HCT116 (cell line): ENCODE results near the gene PRDX3. TPM values are rescaled to one million over a fixed set of nuclear protein-coding genes. Genes with fewer than 3 reads are reported as not detected.
A peak's percentile ranks its signal among the peaks of the same experiment; 100 is the strongest.

Experiments
- ATAC-seq: fragments of 200-7000 bp; cut with Tn5 transposase; 2 replicates; pipeline ENCODE4 v1.9.1; 2020; ENCODE audit warnings: mild to moderate bottlenecking, moderate library complexity
- BruUV-seq: library from RNA; stranded (reverse); fragments of 400-500 nt; replicated peaks from 2 replicates; lab custom pipeline; 2021; lab: Mats Ljungman, UMichigan
- CTCF ChIA-PET: fragments of 300-600 bp; sonication (Branson Sonifier 250); formaldehyde crosslinking; loops from one replicate; lab custom pipeline; 2021; ENCODE audit warnings: antibody characterized with exemption; lab: Charles Lee
- POLR2A ChIA-PET: fragments of 300-600, 350-600 bp; sonication (Branson Sonifier 250); formaldehyde crosslinking; loops from one replicate; lab custom pipeline; 2021; ENCODE audit warnings: antibody characterized with exemption; lab: Charles Lee
- RAD21 ChIA-PET, 2 experiments: fragments of 300-600 bp; sonication (Branson Sonifier 250); formaldehyde crosslinking; loops; one replicate each; lab custom pipeline; 2023; ENCODE audit warnings: low total read pairs in 2 of 2; ENCODE audit not compliant: uncharacterized antibody in 2 of 2, unreplicated experiment in 2 of 2, low non-redundant PET in 1 of 2; lab: Charles Lee
- DNase-seq: peaks from one replicate; pipeline ENCODE4 v3.0.0-alpha.2; 2010; ENCODE audit warnings: low read depth, low spot score
- H2AFZ ChIP-seq: fragments of 200-600 bp; shearing (Covaris generic), sonication (generic); 2 replicates; pipeline ENCODE4 v1.6.1; 2017; ENCODE audit warnings: low read depth, mixed run types, mixed read lengths, antibody characterized with exemption, low read length; ENCODE audit not compliant: poor library complexity, severe bottlenecking
- H3K27ac ChIP-seq: 2 replicates; pipeline ENCODE4 v1.5.1; 2012; ENCODE audit warnings: low read depth, low read length
- H3K27me3 ChIP-seq: fragments of 200-600 bp; sonication (generic); 2 replicates; pipeline ENCODE4 v1.6.1; 2016; ENCODE audit warnings: mixed run types, low read length, mixed read lengths; ENCODE audit not compliant: insufficient read depth
- H3K36me3 ChIP-seq, 2 experiments: fragments of 200-500 bp in 1 of 2; fragments of 200-600 bp in 1 of 2; sonication (Bioruptor generic) in 1 of 2; sonication (generic) in 1 of 2; 2 replicates each; pipeline versions ENCODE4 v1.5.1 to v1.6.1; 2014 to 2016; ENCODE audit warnings: low read length in 2 of 2, inconsistent platforms in 1 of 2, mixed read lengths in 1 of 2, mixed run types in 1 of 2; ENCODE audit not compliant: insufficient read depth in 2 of 2, control insufficient read depth in 1 of 2
- H3K4me1 ChIP-seq, 2 experiments: fragments of 200-600 bp in 1 of 2; sonication (generic) in 1 of 2; 2 replicates each; pipeline versions ENCODE4 v1.5.1 to v1.6.1; 2012 to 2017; ENCODE audit warnings: low read length in 2 of 2, inconsistent platforms in 1 of 2, mild to moderate bottlenecking in 1 of 2, mixed read lengths in 1 of 2, mixed run types in 1 of 2, moderate library complexity in 1 of 2; ENCODE audit not compliant: insufficient read depth in 2 of 2, control insufficient read depth in 1 of 2
- H3K4me2 ChIP-seq: fragments of 200-600 bp; sonication (generic); 2 replicates; pipeline ENCODE4 v1.6.1; 2017; ENCODE audit warnings: mixed run types, low read length, mixed read lengths
- H3K4me3 ChIP-seq, 2 experiments: fragments of 200-600 bp in 1 of 2; sonication (generic) in 1 of 2; replicated peaks in 1 of 2; 2 replicates each; pipeline ENCODE4 v1.5.1; 2011 to 2016; ENCODE audit warnings: low read length in 2 of 2, control low read depth in 1 of 2, low read depth in 1 of 2, mild to moderate bottlenecking in 1 of 2, mixed read lengths in 1 of 2, mixed run types in 1 of 2
- H3K79me2 ChIP-seq: fragments of 200-600 bp; sonication (generic); 2 replicates; pipeline ENCODE4 v1.6.1; 2017; ENCODE audit warnings: mild to moderate bottlenecking, mixed run types, low read length, moderate library complexity, mixed read lengths; ENCODE audit not compliant: insufficient read depth
- H3K9ac ChIP-seq: fragments of 200-600 bp; sonication (generic); 2 replicates; pipeline ENCODE4 v1.6.1; 2016; ENCODE audit warnings: low read length, mixed read lengths
- H3K9me2 ChIP-seq: fragments of 200-600 bp; sonication (generic), shearing (Covaris generic); 2 replicates; pipeline ENCODE4 v1.6.1; 2017; ENCODE audit warnings: mixed run types, mild to moderate bottlenecking, moderate library complexity; ENCODE audit not compliant: insufficient read depth
- H3K9me3 ChIP-seq, 2 experiments: fragments of 200-500 bp in 1 of 2; fragments of 200-600 bp in 1 of 2; sonication (Bioruptor generic) in 1 of 2; sonication (generic) in 1 of 2; 2 replicates each; pipeline ENCODE4 v1.6.1; 2014 to 2017; ENCODE audit warnings: low read length in 2 of 2, mixed read lengths in 2 of 2, inconsistent platforms in 1 of 2, low read depth in 1 of 2, mild to moderate bottlenecking in 1 of 2, mixed run types in 1 of 2, moderate library complexity in 1 of 2; ENCODE audit not compliant: control insufficient read depth in 1 of 2, insufficient read depth in 1 of 2
- H4K20me1 ChIP-seq: fragments of 200-600 bp; sonication (generic), shearing (Covaris generic); 2 replicates; pipeline ENCODE4 v1.6.1; 2017; ENCODE audit warnings: mixed run types, mild to moderate bottlenecking, moderate library complexity; ENCODE audit not compliant: insufficient read depth
- ATF3 ChIP-seq: IDR thresholded peaks from 2 replicates; pipeline ENCODE4 v1.6.1; 2012
- CBX3 ChIP-seq: IDR thresholded peaks from 2 replicates; pipeline ENCODE4 v1.6.1; 2012; ENCODE audit warnings: low read depth
- CEBPB ChIP-seq: IDR thresholded peaks from 2 replicates; pipeline ENCODE4 v1.6.1; 2012; ENCODE audit warnings: low read depth
- EGR1 ChIP-seq: IDR thresholded peaks from 2 replicates; pipeline ENCODE4 v1.6.1; 2012; ENCODE audit warnings: low read depth
- ELF1 ChIP-seq: IDR thresholded peaks from 2 replicates; pipeline ENCODE4 v1.6.1; 2012; ENCODE audit warnings: low read depth, borderline replicate concordance
- EZH2 ChIP-seq: fragments of 200-600 bp; sonication (generic); IDR thresholded peaks from 2 replicates; pipeline ENCODE4 v1.6.1; 2017; ENCODE audit warnings: antibody characterized with exemption, mixed run types
- EZH2phosphoT487 ChIP-seq: fragments of 200-600 bp; IDR thresholded peaks from 2 replicates; pipeline ENCODE4 v1.6.1; 2018; ENCODE audit warnings: antibody characterized with exemption, borderline replicate concordance
- FOSL1 ChIP-seq: IDR thresholded peaks from 2 replicates; pipeline ENCODE4 v1.6.1; 2012; ENCODE audit warnings: low read depth
- JUND ChIP-seq: IDR thresholded peaks from 2 replicates; pipeline ENCODE4 v1.6.1; 2012
- MAX ChIP-seq: IDR thresholded peaks from 2 replicates; pipeline ENCODE4 v1.6.1; 2012
- POLR2A ChIP-seq: IDR thresholded peaks from 2 replicates; pipeline ENCODE4 v1.7.0; 2011; ENCODE audit warnings: borderline replicate concordance; ENCODE audit not compliant: insufficient read depth, insufficient read length; ENCODE audit errors: extremely low read depth
- POLR2AphosphoS5 ChIP-seq: IDR thresholded peaks from 2 replicates; pipeline ENCODE4 v1.6.1; 2011; ENCODE audit warnings: mild to moderate bottlenecking, low read depth, low read length, moderate library complexity
- RAD21 ChIP-seq: IDR thresholded peaks from 2 replicates; pipeline ENCODE4 v1.6.1; 2012; ENCODE audit warnings: low read depth, mild to moderate bottlenecking
- REST ChIP-seq: IDR thresholded peaks from 2 replicates; pipeline ENCODE4 v1.6.1; 2012; ENCODE audit warnings: low read depth
- SIN3A ChIP-seq: IDR thresholded peaks from 2 replicates; pipeline ENCODE4 v1.6.1; 2012; ENCODE audit warnings: low read depth
- SP1 ChIP-seq: IDR thresholded peaks from 2 replicates; pipeline ENCODE4 v1.6.1; 2012; ENCODE audit warnings: low read depth
- SRF ChIP-seq: IDR thresholded peaks from 2 replicates; pipeline ENCODE4 v1.6.1; 2012; ENCODE audit warnings: low read depth
- TCF7L2 ChIP-seq: IDR thresholded peaks from 2 replicates; pipeline ENCODE4 v1.7.0; 2011; ENCODE audit warnings: borderline replicate concordance, inconsistent platforms; ENCODE audit not compliant: insufficient read depth, insufficient read length; ENCODE audit errors: extremely low read depth
- ZFX ChIP-seq: fragments of 450-650 bp; IDR thresholded peaks from 2 replicates; pipeline ENCODE4 v1.6.1; 2017
- intact Hi-C: fragments of 100-400 bp; cut with micrococcal nuclease; formaldehyde crosslinking; loops from 2 replicates; pipeline ENCODE4 v1.10.0; 2022
- total RNA-seq: library from RNA; stranded (reverse); gene quantifications from one replicate; pipeline ENCODE4 v1.2.1, GENCODE V29; 2021; ENCODE audit not compliant: unreplicated experiment

PRDX3 gene
- total RNA-seq, 1 experiment from 2014 or later, result 281 TPM

- Histone ChIP-seq H3K9me2 (no peaks in the 10 kb centered on the region), H3K9me3 (no peaks in the 10 kb centered on the region), H3K9ac (peak overlapping the region; percentile 7), H3K79me2 (no peaks in the 10 kb centered on the region), H2AFZ (peak overlapping the region; percentile 2), H3K27me3 (no peaks in the 10 kb centered on the region), H3K36me3 (no peaks in the 10 kb centered on the region), H3K4me2 (peak overlapping the region; percentile 92), H4K20me1 (no peaks in the 10 kb centered on the region), H3K27ac (no peak overlapping the region), H3K4me3 (peak overlapping the region in 1 of 2 experiments; percentile 25; a peak in 3 of 4 replicates), H3K4me1 (peaks cover 20 to 31% of the 10 kb centered on the region in 2 experiments; a peak in 3 of 4 replicates)
- no peak for DNase-seq
- TF ChIP-seq POLR2AphosphoS5 (no peak), EZH2 (no peak), EGR1 (no peak), MAX (no peak), POLR2A (no peak), SRF (no peak), JUND (no peak), RAD21 (no peak), FOSL1 (no peak), ZFX (no peak), SP1 (no peak), EZH2phosphoT487 (no peak), ATF3 (no peak), CEBPB (no peak), TCF7L2 (no peak), REST (no peak), ELF1 (no peak), SIN3A (no peak), CBX3 (no peak)
- no peak for ATAC-seq
- BruUV-seq, result no TSS peak
- intact Hi-C loops, result loop anchor here (2.0 to 5.0 kb wide), 4 partner anchors 45 to 387 kb away; partner anchors contain the start of gene TIAL1
- POLR2A ChIA-PET, result no interaction called here
- CTCF ChIA-PET, result interaction anchor here (0.8 to 4.3 kb wide), 20 partner anchors 9 to 279 kb away, joined by 3 to 37 read pairs (median 4); no protein-coding TSS in a partner anchor
- RAD21 ChIA-PET, result interaction anchor here (0.7 to 1.4 kb wide), 5 partner anchors 11 to 229 kb away, joined by 3 to 7 read pairs (median 3); no protein-coding TSS in a partner anchor
Measured at GRCh38 chr10:119209736-119210355, 31.2 kb upstream of the PRDX3 start.
